Thyroid gland (tissue), 4 donors: Measurements from ENCODE around the gene PYGO1.

Source experiments
- CTCF ChIP-seq, 6 experiments: fragments of 200-600 bp in 3 of 6; fragments of 450-650 bp in 3 of 6; sonication (generic) in 3 of 6; IDR thresholded peaks; one replicate each; pipeline ENCODE4 v1.5.1; 2016 to 2019; ENCODE audit warnings: antibody characterized with exemption in 6 of 6, mild to moderate bottlenecking in 2 of 6, inconsistent platforms in 1 of 6, moderate library complexity in 1 of 6
- POLR2A ChIP-seq, 2 donors: fragments of 450-650 bp; IDR thresholded peaks; one replicate each; pipeline ENCODE4 v1.6.1; 2017; ENCODE audit warnings: antibody characterized with exemption in 2 of 2, mild to moderate bottlenecking in 2 of 2, moderate library complexity in 1 of 2

- no peak for TF ChIP-seq CTCF (IDR thresholded peaks at IDR 0.05)
- no peak for TF ChIP-seq POLR2A (IDR thresholded peaks at IDR 0.05)
Observed at GRCh38 chr15:55628369-55628730, 40.2 kb upstream of the PYGO1 start.
